ENCODE data around the gene NUAK1. TPM values are rescaled to one million over a fixed set of nuclear protein-coding genes. Genes with fewer than 3 reads are reported as not detected.

NUAK1 gene
- total RNA-seq, 1 experiment from 2014 or later = 50.3 TPM

DNA sequence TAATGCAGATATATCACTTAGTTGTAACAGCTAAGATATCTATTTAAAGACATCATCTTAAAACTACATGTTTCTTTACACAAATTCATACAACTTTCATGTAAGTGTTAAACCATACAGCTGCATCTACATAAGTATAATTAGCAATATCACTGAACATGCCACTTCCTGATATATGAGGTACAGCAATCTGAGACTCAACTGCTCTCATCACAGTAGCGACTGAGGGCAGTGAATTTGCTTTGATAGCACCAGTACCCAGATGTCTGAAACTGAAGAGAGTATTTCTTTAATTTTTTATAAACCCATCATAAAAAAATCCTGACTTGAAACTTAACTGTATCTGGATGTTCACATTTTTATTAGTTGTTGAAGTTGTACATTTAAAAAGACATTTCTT, 34.7 kb upstream of the NUAK1 start:
- ATAC-seq (no peak), DNase-seq (ENCODE audit: low read depth, low spot score) (no peak)
- POLR2A ChIA-PET = no interaction called here
- TF ChIP-seq, protein P1, sequence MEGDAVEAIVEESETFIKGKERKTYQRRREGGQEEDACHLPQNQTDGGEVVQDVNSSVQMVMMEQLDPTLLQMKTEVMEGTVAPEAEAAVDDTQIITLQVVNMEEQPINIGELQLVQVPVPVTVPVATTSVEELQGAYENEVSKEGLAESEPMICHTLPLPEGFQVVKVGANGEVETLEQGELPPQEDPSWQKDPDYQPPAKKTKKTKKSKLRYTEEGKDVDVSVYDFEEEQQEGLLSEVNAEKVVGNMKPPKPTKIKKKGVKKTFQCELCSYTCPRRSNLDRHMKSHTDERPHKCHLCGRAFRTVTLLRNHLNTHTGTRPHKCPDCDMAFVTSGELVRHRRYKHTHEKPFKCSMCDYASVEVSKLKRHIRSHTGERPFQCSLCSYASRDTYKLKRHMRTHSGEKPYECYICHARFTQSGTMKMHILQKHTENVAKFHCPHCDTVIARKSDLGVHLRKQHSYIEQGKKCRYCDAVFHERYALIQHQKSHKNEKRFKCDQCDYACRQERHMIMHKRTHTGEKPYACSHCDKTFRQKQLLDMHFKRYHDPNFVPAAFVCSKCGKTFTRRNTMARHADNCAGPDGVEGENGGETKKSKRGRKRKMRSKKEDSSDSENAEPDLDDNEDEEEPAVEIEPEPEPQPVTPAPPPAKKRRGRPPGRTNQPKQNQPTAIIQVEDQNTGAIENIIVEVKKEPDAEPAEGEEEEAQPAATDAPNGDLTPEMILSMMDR (IDR thresholded peaks at IDR 0.05) = no peak
- TF ChIP-seq TCF7L2 (IDR thresholded peaks at IDR 0.05; ENCODE audit: low read depth, low read length) (no peak), POLR2AphosphoS5 (IDR thresholded peaks at IDR 0.05; ENCODE audit: low read depth, low read length) (no peak)
- TF ChIP-seq, protein P2, sequence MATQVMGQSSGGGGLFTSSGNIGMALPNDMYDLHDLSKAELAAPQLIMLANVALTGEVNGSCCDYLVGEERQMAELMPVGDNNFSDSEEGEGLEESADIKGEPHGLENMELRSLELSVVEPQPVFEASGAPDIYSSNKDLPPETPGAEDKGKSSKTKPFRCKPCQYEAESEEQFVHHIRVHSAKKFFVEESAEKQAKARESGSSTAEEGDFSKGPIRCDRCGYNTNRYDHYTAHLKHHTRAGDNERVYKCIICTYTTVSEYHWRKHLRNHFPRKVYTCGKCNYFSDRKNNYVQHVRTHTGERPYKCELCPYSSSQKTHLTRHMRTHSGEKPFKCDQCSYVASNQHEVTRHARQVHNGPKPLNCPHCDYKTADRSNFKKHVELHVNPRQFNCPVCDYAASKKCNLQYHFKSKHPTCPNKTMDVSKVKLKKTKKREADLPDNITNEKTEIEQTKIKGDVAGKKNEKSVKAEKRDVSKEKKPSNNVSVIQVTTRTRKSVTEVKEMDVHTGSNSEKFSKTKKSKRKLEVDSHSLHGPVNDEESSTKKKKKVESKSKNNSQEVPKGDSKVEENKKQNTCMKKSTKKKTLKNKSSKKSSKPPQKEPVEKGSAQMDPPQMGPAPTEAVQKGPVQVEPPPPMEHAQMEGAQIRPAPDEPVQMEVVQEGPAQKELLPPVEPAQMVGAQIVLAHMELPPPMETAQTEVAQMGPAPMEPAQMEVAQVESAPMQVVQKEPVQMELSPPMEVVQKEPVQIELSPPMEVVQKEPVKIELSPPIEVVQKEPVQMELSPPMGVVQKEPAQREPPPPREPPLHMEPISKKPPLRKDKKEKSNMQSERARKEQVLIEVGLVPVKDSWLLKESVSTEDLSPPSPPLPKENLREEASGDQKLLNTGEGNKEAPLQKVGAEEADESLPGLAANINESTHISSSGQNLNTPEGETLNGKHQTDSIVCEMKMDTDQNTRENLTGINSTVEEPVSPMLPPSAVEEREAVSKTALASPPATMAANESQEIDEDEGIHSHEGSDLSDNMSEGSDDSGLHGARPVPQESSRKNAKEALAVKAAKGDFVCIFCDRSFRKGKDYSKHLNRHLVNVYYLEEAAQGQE (IDR thresholded peaks at IDR 0.05; ENCODE audit: insufficient read depth in 1 of 2, low read depth in 2 of 2, low read length in 1 of 2) = no peak
- H3K36me3 ChIP-seq (ENCODE audit: control insufficient read depth, insufficient read depth, low read length) = no peaks in the 10 kb centered on the region
- no peak overlapping the region for H3K27ac ChIP-seq (ENCODE audit: low read length)
- peaks cover 13% of the 10 kb centered on the region for H3K27me3 ChIP-seq (ENCODE audit: control insufficient read depth, insufficient read depth, low read length)
- CTCF ChIA-PET = no interaction called here
- no peaks in the 10 kb centered on the region for H3K9me3 ChIP-seq (ENCODE audit: control insufficient read depth, insufficient read depth, low read depth, low read length)
- no peaks in the 10 kb centered on the region for H3K4me1 ChIP-seq (ENCODE audit: control insufficient read depth, insufficient read depth, low read length)
- BruUV-seq (replicated peaks) = no TSS peak
- H3K4me3 ChIP-seq (ENCODE audit: low read depth in 2 of 2, low read length in 2 of 2) = no peak overlapping the region
- intact Hi-C loops (cut with micrococcal nuclease; ENCODE audit: unreplicated experiment) (no loop called here), in situ Hi-C loops (cut with HindIII; ENCODE audit: low pct_unique_long_range_greater_than_20kb, low sequenced_read_pairs) (no loop called here)

DNA sequence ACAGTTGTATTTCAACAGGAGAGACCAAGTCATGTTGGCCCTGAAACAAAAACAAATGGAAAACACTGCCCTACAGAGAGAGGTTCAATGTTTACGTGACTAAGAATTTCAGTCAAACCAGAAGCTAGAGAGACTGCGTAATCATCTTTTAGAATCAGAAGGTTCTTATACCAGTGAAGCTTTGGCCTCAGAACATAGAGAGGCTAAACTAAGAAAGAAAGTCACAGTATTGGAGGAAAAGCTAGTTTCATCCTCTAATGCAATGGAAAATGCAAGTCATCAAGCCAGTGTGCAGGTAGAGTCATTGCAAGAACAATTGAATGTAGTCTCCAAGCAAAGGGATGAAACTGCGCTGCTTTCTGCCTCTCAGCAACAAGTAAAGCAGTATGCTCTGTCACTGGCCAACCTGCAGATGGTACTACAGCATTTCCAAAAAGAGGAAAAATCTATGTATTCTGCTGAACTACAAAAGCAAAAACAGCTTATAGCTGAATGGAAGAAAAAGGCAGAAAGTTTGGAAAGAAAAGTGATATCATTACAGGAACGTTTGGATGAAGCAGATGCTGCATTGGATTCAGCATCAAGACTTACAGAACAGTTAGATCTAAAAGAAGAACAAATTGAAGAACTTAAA, 32.5 kb upstream of the NUAK1 start:
- H3K9me3 ChIP-seq (ENCODE audit: control insufficient read depth, insufficient read depth, low read depth, low read length) = no peaks in the 10 kb centered on the region
- H3K27me3 ChIP-seq (ENCODE audit: control insufficient read depth, insufficient read depth, low read length) = peaks cover 13% of the 10 kb centered on the region
- ChIA-PET POLR2A (no interaction called here), CTCF (no interaction called here)
- TF ChIP-seq POLR2AphosphoS5 (IDR thresholded peaks at IDR 0.05; ENCODE audit: low read depth, low read length) = no peak
- TF ChIP-seq, protein P1 (IDR thresholded peaks at IDR 0.05) = 0 out of 2 replicates have a peak, but pooled peaks have one; percentile 6
- BruUV-seq (replicated peaks) = no TSS peak
- intact Hi-C loops (cut with micrococcal nuclease; ENCODE audit: unreplicated experiment) = no loop called here
- in situ Hi-C loops (cut with HindIII; ENCODE audit: low pct_unique_long_range_greater_than_20kb, low sequenced_read_pairs) = no loop called here
- no peak overlapping the region for H3K4me3 ChIP-seq (ENCODE audit: low read depth in 2 of 2, low read length in 2 of 2)
- H3K27ac ChIP-seq (ENCODE audit: low read length) = no peak overlapping the region
- DNase-seq (ENCODE audit: low read depth, low spot score) (no peak), ATAC-seq (no peak)
- no peaks in the 10 kb centered on the region for H3K36me3 ChIP-seq (ENCODE audit: control insufficient read depth, insufficient read depth, low read length)
- no peaks in the 10 kb centered on the region for H3K4me1 ChIP-seq (ENCODE audit: control insufficient read depth, insufficient read depth, low read length)

DNA sequence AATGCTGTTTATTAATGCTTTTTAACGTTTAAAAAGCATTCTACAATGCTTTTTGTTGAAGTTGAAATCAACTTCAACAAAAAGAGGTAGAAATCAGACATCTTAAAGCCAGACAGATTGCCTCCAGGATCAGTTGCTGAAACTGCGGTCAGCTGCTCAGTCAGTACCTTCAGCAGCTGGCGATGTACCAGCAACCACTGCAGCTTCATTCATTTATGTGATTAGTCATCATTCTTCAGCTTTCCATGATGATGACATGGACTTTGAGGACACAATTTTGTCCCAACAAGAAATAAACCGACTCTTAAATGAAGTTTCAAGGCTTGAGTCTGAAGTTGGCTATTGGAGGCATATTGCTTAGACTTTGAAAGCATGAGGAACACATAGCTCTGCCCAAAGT, 31.5 kb upstream of the NUAK1 start:
- TF ChIP-seq TCF7L2 (IDR thresholded peaks at IDR 0.05; ENCODE audit: low read depth, low read length) = no peak
- TF ChIP-seq, protein P2 (IDR thresholded peaks at IDR 0.05; ENCODE audit: insufficient read depth in 1 of 2, low read depth in 2 of 2, low read length in 1 of 2) = no peak
- TF ChIP-seq POLR2AphosphoS5 (IDR thresholded peaks at IDR 0.05; ENCODE audit: low read depth, low read length) = no peak
- TF ChIP-seq, protein P1 (IDR thresholded peaks at IDR 0.05) = no peak
- TF ChIP-seq SIN3A (IDR thresholded peaks at IDR 0.05; ENCODE audit: borderline replicate concordance, insufficient read depth, low read depth, low read length) = no peak
- DNase-seq (ENCODE audit: low read depth, low spot score) = no peak
- Histone ChIP-seq H3K36me3 (ENCODE audit: control insufficient read depth, insufficient read depth, low read length) (no peaks in the 10 kb centered on the region), H3K4me1 (ENCODE audit: control insufficient read depth, insufficient read depth, low read length) (no peaks in the 10 kb centered on the region), H3K27ac (ENCODE audit: low read length) (no peak overlapping the region), H3K9me3 (ENCODE audit: control insufficient read depth, insufficient read depth, low read depth, low read length) (no peaks in the 10 kb centered on the region), H3K4me3 (ENCODE audit: low read depth in 2 of 2, low read length in 2 of 2) (no peak overlapping the region), H3K27me3 (ENCODE audit: control insufficient read depth, insufficient read depth, low read length) (peaks cover 13% of the 10 kb centered on the region)
- POLR2A ChIA-PET = no interaction called here
- CTCF ChIA-PET = no interaction called here
- in situ Hi-C loops (cut with HindIII; ENCODE audit: low pct_unique_long_range_greater_than_20kb, low sequenced_read_pairs) (no loop called here), intact Hi-C loops (cut with micrococcal nuclease; ENCODE audit: unreplicated experiment) (no loop called here)
- no TSS peak for BruUV-seq (replicated peaks)
- ATAC-seq = no peak
